NCI-H2029 treated with DMSO at 0.1 percent for 48 hours (cell line): ENCODE results near the gene AMPH.
A peak's percentile ranks its signal among the peaks of the same experiment; 100 is the strongest.

Experiments used
- DNase-seq: peaks from one replicate; lab custom pipeline; 2025; lab: John Stamatoyannopoulos, UW

Gene AMPH

GRCh38 chr7:38463277-38464225, 167.6 kb downstream of the AMPH start:
- no peak for DNase-seq

DNA sequence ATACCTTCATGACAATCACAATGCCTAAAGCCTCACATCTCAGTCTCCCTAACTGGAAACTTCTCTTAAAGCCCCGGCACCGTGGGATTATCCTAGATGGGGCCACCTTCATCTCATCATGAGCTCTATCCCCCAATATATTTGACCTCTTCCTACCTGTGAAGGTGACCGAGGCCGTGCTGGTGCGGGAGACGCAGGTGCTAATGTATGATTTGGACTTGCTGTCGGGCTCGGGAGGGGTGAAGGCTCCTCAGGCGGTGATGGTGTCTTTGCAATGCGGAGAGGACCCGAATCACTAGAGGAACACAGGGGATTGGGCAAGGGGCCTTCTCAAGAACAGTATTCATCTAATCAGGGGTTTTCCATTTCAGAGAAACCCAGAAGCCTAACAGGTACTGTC, 168.4 kb downstream of the AMPH start:
- DNase-seq = no peak

DNA sequence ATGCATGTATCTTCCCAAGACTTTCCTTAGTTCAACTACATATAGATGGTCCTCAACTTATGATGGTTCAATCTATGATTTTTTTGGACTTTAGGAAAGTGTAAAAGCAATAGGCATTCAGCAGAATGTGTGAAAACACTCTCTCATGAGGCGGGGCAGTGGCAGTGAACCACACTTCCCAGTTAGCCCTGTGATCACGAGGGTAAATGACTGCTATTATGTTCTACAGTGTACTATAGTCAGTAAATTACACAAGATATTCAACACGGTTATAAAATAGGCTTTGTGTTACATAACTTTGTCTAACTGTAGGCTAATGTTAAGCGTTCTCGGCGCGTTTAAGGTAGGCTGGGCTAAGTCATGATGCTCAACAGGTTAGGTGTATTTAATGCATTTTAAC, 169.3 kb downstream of the AMPH start:
- no peak for DNase-seq

DNA sequence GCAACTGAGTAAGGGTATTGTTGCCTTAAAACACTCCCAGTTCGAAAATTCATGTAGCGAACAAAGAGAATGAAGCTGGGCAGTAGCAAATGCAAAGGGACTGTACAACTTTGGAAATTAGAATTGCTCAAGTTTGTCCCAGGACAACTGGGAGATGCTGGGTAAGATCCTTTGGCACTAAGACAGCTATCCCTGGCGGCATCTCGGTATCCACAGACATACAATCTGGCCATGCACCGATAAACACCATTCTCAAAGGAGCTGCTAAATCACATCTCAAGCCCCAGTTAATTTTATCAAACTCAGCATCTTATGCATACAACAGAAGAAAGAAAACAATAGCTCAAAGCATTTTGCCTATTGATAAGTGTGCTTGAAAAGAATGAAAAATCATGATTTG, 177.3 kb downstream of the AMPH start:
- DNase-seq = no peak

DNA sequence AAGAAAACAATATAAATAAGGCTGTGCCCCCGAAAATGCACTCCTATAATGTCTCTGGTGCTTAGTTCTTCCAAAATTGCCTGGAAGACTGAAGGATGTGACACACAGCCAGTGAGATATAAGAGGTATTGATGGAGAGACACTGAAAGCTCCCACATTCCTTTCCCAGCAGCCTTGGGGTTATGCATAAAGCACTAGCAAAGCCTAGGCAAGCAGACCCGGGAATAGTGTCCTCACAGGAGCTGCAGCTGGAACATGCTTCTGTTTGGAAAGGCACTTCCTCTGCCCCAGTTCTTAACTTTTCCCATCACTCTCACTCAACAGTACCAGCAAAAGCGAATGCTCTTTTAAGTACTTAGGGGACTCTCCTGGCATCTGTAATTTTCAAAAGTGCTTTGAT, 178.0 kb downstream of the AMPH start:
- no peak for DNase-seq

DNA sequence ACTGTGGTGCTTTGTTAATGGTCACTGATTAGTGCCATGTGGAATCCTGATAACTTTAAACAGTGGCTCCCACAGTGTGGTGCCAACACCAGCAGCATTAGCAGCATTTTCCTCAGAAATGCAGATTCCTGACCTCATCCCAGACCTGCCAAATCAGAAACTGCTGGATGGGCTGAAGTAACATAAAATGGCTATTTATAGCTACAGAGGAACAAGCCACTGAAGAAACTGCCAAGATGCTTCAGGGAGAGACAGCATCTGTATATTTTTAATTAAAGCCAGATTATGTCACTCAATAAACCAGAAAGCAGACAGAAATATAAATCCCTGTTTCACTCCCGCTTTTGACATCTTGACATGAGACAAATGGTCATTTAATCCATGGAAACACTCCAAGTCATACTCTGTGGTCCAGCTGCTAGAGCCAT, 178.5 kb downstream of the AMPH start:
- no peak for DNase-seq

DNA sequence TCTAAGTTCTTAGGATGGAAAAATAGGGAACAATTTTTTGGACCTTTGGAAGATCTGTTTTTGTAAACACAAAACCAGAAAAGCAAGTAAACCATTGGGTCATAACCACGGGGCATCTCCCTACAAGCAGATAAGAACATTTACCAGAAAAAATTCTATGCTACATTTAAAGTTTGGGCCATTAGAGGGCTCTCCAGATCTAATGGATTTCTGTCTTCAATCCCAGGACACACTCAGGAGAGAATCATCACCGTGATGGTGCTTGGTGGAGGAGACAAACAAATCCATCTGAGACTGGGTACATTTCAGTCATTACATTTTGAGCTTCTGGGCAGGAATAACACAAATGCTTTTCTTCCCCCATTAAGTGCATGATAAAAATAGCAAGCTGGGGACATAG, 179.3 kb downstream of the AMPH start:
- no peak for DNase-seq

DNA sequence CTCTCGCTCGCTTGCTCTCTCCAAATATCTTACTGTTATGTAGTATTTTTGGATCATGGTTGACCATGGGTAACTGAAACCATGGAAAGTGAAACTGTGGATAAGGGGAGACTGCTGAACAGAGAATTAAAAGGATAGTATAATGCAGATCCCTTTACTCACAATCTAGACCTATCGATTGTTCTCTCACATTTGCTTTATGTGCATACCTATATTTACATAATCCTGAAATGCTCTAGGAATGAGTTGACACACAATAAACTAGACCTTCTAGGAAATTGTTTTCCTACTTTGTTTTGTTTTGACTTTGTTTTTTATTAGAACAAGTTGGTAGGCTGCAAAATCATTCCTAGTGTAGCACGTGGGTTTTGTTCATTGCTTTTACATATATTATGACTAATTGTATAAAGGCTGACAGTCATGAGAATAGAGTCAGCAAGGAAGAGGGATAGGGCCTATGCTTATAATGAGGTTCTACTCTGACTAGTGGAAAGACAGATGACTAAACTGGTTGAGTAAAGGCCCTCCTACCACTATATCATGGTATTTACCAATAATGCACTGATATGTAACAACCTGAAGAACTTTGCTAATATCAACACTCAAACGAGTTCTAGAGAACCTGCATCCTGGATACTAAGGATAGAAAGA, 182.5 kb downstream of the AMPH start:
- DNase-seq = no peak

DNA sequence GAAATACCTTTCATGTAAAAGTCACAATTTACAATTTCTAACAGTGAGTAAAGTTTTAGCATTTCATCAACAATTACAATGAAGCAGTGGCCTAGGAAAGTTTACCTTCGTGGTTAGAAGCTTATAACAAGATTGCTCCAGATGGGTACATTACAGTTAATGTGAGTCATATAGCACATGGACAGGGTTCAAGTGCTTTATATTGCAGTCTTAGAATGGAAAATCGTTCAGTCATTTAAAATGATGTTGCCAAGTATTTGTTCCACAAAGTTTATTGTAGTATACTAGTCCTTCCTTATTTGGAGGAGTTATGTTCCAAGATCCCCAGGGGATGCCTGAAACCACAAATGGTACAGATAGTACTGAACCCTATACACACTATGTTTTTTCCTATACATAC, 183.1 kb downstream of the AMPH start:
- no peak for DNase-seq

GRCh38 chr7:38438970-38439369, 192.2 kb downstream of the AMPH start:
- no peak for DNase-seq

DNA sequence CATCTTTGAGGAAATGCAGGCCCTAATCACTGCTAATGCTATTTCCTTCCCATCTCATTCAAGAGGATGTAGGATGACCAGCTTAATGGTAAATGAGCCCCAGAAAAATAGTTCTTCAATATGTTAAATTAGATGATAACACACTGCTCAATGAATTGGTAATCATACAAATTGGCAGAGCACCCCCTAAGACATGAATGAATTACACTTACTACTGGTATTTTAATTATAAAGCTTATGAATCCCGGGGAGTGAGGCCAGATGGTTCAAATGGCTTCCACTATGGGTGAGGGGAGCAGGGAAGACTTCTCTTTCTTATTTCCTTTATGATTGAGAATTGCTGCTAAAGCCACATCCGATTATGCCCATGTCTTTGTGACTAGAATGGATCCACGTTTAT, 198.5 kb downstream of the AMPH start:
- no peak for DNase-seq

GRCh38 chr7:38432080-38432479, 199.1 kb downstream of the AMPH start:
- DNase-seq = no peak

- no peak for DNase-seq
Observed at GRCh38 chr7:38429057-38429456, 202.1 kb downstream of the AMPH start.

DNA sequence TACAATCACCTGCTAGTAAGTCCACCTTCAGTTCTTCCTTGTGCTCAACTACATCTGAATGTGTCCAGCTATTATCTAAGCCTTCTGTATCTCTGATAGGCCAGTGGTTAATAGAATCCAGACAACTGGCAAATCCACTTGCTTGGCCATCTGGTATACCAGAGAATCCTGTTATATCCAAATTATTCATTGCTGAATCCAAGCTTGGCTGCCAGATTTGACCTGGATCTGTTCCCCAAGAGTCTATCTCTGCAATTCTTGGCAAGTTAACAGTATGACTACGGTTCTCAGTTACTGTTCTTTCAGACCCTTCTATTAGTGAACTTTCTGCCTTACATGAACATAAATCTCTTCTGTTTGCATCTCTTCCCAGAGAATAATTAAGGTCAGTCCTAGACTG, 203.1 kb downstream of the AMPH start:
- DNase-seq = no peak

DNA sequence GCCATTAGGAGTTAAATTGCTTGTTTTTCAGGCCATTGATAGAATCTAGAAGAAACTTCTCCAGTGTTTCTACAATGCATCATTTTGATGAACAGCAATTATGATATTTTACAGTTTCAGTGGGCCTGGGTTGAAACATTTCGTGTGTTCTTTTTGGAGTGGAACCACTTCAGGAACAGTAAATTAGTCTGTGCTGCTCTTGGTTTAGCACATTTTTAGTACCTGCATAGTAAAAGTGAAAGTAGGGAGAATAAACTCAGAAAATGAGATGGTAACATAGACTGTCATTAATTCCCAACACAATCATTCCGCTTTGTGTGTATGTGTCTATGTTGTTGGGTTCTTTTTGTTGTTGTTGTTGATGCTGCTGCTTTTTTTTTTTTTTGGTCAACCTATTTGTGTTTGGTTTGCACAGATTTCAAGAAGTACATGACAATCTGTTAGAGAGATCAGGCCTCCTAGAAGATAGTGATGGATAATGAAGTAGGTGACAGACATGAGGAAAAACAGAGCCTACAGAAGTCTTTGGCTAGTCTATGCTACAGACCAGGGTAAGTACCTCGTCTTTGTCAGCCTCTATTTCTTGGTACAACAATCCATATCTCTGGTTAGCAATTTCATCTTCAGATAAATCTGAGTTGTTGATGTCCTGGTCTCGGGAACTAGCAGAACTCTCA, 203.8 kb downstream of the AMPH start:
- DNase-seq = no peak

DNA sequence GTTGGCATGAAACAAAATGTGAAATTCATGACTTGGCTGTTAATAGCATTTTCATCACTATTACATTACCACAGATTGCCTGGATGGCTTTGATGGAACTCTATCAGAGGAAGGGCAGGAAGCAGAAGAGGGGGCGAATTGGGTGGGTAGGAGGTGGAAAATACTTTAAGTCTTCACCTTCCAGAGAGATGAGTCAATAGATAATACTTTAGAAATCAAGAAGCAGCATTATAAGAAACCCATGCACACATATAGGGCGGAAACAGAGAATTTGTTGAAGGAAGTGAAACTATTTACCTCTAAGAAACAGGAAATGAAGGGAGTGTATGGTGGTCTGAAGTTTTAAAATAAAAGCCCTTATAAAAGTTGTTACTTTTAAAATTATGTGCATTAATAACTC, 205.7 kb downstream of the AMPH start:
- DNase-seq = no peak

- no peak for DNase-seq
Observed at GRCh38 chr7:38424750-38425463, 206.3 kb downstream of the AMPH start.

DNA sequence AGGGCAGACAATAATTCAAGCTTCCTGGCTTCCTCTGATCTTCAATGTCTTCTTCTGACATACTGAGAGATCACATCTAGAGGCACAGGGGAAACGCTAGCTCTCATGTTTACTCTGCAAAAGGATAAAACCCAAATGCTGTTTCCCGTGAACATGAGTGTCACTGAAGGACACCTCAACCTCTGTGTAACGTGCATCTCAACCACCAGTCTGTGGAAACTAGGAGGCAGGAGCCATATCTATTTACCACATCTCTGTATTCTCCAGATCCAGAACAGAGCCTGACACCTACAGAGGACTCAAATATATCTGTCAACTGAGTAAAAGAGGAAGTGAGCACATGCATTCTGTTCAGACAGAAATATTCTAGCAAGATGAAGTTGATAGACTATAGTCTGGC, 217.4 kb downstream of the AMPH start:
- DNase-seq = no peak

GRCh38 chr7:38411404-38411803, 219.8 kb downstream of the AMPH start:
- DNase-seq = no peak

- peak; percentile 52 for DNase-seq
Observed at GRCh38 chr7:38410056-38410455, 221.1 kb downstream of the AMPH start.

- no peak for DNase-seq
Observed at GRCh38 chr7:38409531-38409930, 221.6 kb downstream of the AMPH start.

DNA sequence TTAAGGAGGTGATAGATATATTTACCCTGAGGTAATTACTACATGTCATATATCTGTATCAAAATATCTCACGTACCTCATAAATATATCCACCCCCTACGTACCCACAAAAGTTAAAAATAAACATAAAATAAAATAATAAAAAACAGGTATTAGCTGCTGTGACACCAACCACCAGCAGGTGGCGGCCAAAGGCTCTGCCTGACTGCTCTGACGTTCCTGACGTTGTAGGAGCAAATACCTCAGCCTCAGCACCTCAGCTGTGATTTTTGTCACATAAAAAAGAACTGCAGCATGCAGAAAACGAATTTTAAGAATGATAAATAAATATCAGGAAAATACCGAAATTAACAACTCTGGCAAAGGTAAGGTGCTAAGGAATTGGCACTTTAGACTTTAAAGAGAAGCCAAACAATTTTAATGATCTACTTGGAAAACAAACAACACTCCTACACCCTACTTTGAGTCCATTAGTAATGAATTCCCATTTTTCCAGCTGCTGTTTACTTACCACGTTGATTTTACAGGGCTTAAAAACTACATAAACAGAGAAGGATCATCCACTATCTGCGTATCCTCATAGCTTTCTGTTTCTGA, 232.3 kb downstream of the AMPH start:
- peak; percentile 9 for DNase-seq
